ENCODE data around the gene FCHSD1.

The FCHSD1 gene

GRCh38 chr5:141685591-141685990, 34.4 kb upstream of the FCHSD1 start:
- no peak for TF ChIP-seq CTCF (IDR thresholded peaks at IDR 0.05; ENCODE audit: insufficient read depth, low read length, poor library complexity, severe bottlenecking)
- Histone ChIP-seq H3K27me3 (replicated peaks; ENCODE audit: control insufficient read depth, insufficient read depth, low read length) (peaks cover 6% of the 10 kb centered on the region), H3K4me3 (replicated peaks; ENCODE audit: low read depth, low read length) (no peak overlapping the region), H3K36me3 (ENCODE audit: control insufficient read depth, insufficient read depth, low read length) (no peaks in the 10 kb centered on the region)
- DNase-seq (ENCODE audit: extremely low read depth, insufficient read length): no peak

- DNase-seq (ENCODE audit: extremely low read depth, insufficient read length): no peak
- no peaks in the 10 kb centered on the region for H3K36me3 ChIP-seq (ENCODE audit: control insufficient read depth, insufficient read depth, low read length)
- TF ChIP-seq CTCF (IDR thresholded peaks at IDR 0.05; ENCODE audit: insufficient read depth, low read length, poor library complexity, severe bottlenecking): no peak
- H3K27me3 ChIP-seq (replicated peaks; ENCODE audit: control insufficient read depth, insufficient read depth, low read length): peaks cover 3% of the 10 kb centered on the region; the same call in 1 of the 2 replicates
- no peak overlapping the region for H3K4me3 ChIP-seq (replicated peaks; ENCODE audit: low read depth, low read length)
Measured at GRCh38 chr5:141683596-141684141, 32.5 kb upstream of the FCHSD1 start.

- DNase-seq (ENCODE audit: extremely low read depth, insufficient read length): no peak
- Histone ChIP-seq H3K4me3 (replicated peaks; ENCODE audit: low read depth, low read length) (no peak within 1 kb of the TSS), H3K36me3 (ENCODE audit: control insufficient read depth, insufficient read depth, low read length) (no peaks in the 10 kb centered on the region), H3K27me3 (replicated peaks; ENCODE audit: control insufficient read depth, insufficient read depth, low read length) (peaks cover 3% of the 10 kb centered on the region; the same call in 1 of the 2 replicates)
- TF ChIP-seq CTCF (IDR thresholded peaks at IDR 0.05; ENCODE audit: insufficient read depth, low read length, poor library complexity, severe bottlenecking): no peak
Measured at GRCh38 chr5:141681695-141682641, 30.8 kb upstream of the FCHSD1 start, which contains the start of gene ARAP3. TSS of gene ARAP3 (minus strand) at chr5:141682230. CDS start at chr5:141680486, 1,744 bp downstream.

GRCh38 chr5:141681295-141681694, 30.1 kb upstream of the FCHSD1 start:
- Histone ChIP-seq H3K27me3 (replicated peaks; ENCODE audit: control insufficient read depth, insufficient read depth, low read length) (peaks cover 3% of the 10 kb centered on the region; the same call in 1 of the 2 replicates), H3K36me3 (ENCODE audit: control insufficient read depth, insufficient read depth, low read length) (no peaks in the 10 kb centered on the region), H3K4me3 (replicated peaks; ENCODE audit: low read depth, low read length) (no peak overlapping the region)
- no peak for DNase-seq (ENCODE audit: extremely low read depth, insufficient read length)
- TF ChIP-seq CTCF (IDR thresholded peaks at IDR 0.05; ENCODE audit: insufficient read depth, low read length, poor library complexity, severe bottlenecking): no peak

- TF ChIP-seq CTCF (IDR thresholded peaks at IDR 0.05; ENCODE audit: insufficient read depth, low read length, poor library complexity, severe bottlenecking): no peak
- peaks cover 3% of the 10 kb centered on the region; the same call in 1 of the 2 replicates for H3K27me3 ChIP-seq (replicated peaks; ENCODE audit: control insufficient read depth, insufficient read depth, low read length)
- H3K36me3 ChIP-seq (ENCODE audit: control insufficient read depth, insufficient read depth, low read length): no peaks in the 10 kb centered on the region
- H3K4me3 ChIP-seq (replicated peaks; ENCODE audit: low read depth, low read length): no peak overlapping the region
- DNase-seq (ENCODE audit: extremely low read depth, insufficient read length): no peak
Measured at GRCh38 chr5:141680751-141681201, 29.6 kb upstream of the FCHSD1 start.

Measured in GM06990 (cell line).